SK-N-MC (cell line): Measurements from ENCODE around the gene ARRB1.

ENCODE experiments used
- EZH2 ChIP-seq: fragments of 200-600 bp; sonication (generic); IDR thresholded peaks from one replicate; pipeline ENCODE4 v1.6.1; 2017; ENCODE audit warnings: antibody characterized with exemption
- FOXP2 ChIP-seq: optimal IDR thresholded peaks from 2 replicates; pipeline ENCODE3; 2011; ENCODE audit warnings: mild to moderate bottlenecking, moderate library complexity; ENCODE audit not compliant: insufficient read depth; ENCODE audit errors: extremely low read length, control extremely low read depth
- POLR2AphosphoS5 ChIP-seq: IDR thresholded peaks from 2 replicates; pipeline ENCODE4 v1.6.1; 2012; ENCODE audit warnings: mild to moderate bottlenecking, low read depth, low read length, borderline replicate concordance

DNA sequence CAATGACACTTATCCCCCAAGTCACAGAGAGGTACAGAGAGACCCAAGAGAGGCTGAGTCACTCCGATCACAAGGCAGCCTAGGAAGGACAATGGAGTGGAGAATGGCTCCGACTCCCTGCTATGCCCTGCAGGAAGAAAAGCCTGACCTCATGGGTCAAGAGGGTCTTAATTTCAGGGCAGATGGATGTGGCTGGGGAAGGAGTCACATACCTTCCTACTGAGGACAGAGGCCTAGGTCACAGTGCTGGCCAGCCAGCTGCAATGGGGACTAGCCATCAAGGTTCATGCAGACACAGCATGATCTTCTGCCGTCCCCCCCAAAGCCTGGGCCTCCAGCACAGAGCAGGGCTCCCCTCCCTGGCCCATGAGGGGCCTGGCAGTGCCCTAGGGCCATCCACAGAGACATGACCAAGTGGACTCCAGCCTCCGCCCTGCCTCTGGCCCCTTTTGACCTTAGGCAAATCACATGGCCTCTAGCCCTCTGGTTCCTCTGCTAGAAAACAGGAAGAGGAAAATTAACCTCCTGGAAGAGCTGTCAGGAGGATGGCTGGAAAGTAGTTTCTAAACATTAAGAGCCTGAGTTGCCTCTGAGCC lies 1.8 kb downstream of the ARRB1 start:
- TF ChIP-seq POLR2AphosphoS5, result no peak
- TF ChIP-seq EZH2, result no peak
- TF ChIP-seq FOXP2, result no peak
